Adrenal gland (tissue), 12 donors: ENCODE data around the gene KANSL2. TPM values are rescaled to one million over a fixed set of nuclear protein-coding genes. Genes with fewer than 3 reads are reported as not detected.
"Not testable (repeated sequence)": the region's sequence is repeated elsewhere in the genome, so short reads cannot be mapped to it uniquely, and the experiment has no call there.

Experiments
- DNase-seq, 7 donors: peaks; one replicate each; pipeline ENCODE4 v3.0.0-alpha.2; 2019 to 2020
- H3K27ac ChIP-seq, 5 donors: fragments of 200-600 bp; sonication (generic) in 4 of 5; 1 replicate in 3 of 5; 2 replicates in 2 of 5; pipeline versions ENCODE4 v1.5.1 to v1.8.0; 2016 to 2020; ENCODE audit warnings: mild to moderate bottlenecking in 1 of 5
- H3K27me3 ChIP-seq: fragments of 200-600 bp; 2 replicates; pipeline ENCODE4 v1.8.0; 2021
- H3K36me3 ChIP-seq, 2 donors: fragments of 200-600 bp; replicated peaks in 1 of 2; 1 replicate in 1 of 2; 2 replicates in 1 of 2; pipeline versions ENCODE4 v1.5.1 to v1.8.0; 2018 to 2022
- H3K4me1 ChIP-seq, 2 donors: fragments of 200-600 bp; replicated peaks in 1 of 2; 1 replicate in 1 of 2; 2 replicates in 1 of 2; pipeline versions ENCODE4 v1.5.1 to v1.8.0; 2018 to 2021
- H3K4me3 ChIP-seq, 4 donors: fragments of 200-600 bp; sonication (generic) in 3 of 4; one replicate each; pipeline ENCODE4 v1.5.1; 2016 to 2018
- H3K9me3 ChIP-seq, 3 donors: fragments of 200-600 bp; sonication (generic) in 1 of 3; replicated peaks in 1 of 3; 1 replicate in 2 of 3; 2 replicates in 1 of 3; pipeline versions ENCODE4 v1.5.1 to v1.8.0; 2016 to 2021
- POLR2A ChIP-seq, 2 donors: fragments of 450-650 bp; IDR thresholded peaks; one replicate each; pipeline ENCODE4 v1.6.1; 2017; ENCODE audit warnings: antibody characterized with exemption in 2 of 2, mild to moderate bottlenecking in 2 of 2, moderate library complexity in 1 of 2
- WGBS, 4 donors: extraction: QIAGEN DNeasy Blood & Tissue Kit in 2 of 4; methylation state at CpG; one replicate each; pipeline versions ENCODE4 v1.1.5 to v1.1.7; 2013 to 2017; 5-methylcytosine and 5-hydroxymethylcytosine counted together
- intact Hi-C, 2 donors: fragments of 100-400 bp; cut with DNase I; formaldehyde crosslinking; loops; one replicate each; pipeline versions ENCODE4 v1.14.1 to v1.15.0; 2022 to 2023
- polyA plus RNA-seq, 3 donors: library from polyadenylated mRNA; stranded (reverse); fragments of 200-250 nt in 2 of 3; fragments of 350-450 nt in 1 of 3; fragmentation: Illumina TruSeq in 1 of 3; extraction: RNeasy Lipid Tissue Mini Kit (QIAGEN cat#74804) in 1 of 3; gene quantifications; one replicate each; pipeline ENCODE4 v1.2.3, GENCODE V29; 2013 to 2014
- total RNA-seq, 9 donors: library from RNA; depleted of rRNA in 4 of 9; stranded (reverse); fragments of >200 nt in 4 of 9; fragments of 120-200 nt in 1 of 9; fragmentation: NEBNext Ultra II Directional in 1 of 9; extraction: Animal tissue kit (Norgen Biotek cat#: 25700) in 1 of 9; gene quantifications; one replicate each; pipeline versions ENCODE4 v1.1.0 to v1.2.4, GENCODE V29; 2013 to 2023
- TF ChIP-seq, protein P1 (sequence below), 6 experiments: fragments of 450-650 bp in 4 of 6; fragments of 200-600 bp in 2 of 6; sonication (generic) in 1 of 6; IDR thresholded peaks; 1 replicate in 5 of 6; 2 replicates in 1 of 6; pipeline versions ENCODE4 v1.5.1 to v1.8.0; 2016 to 2021; ENCODE audit warnings: antibody characterized with exemption in 6 of 6, mild to moderate bottlenecking in 2 of 6, moderate library complexity in 1 of 6
- donor health status: healthy with polysubstance abuse.
- donor health status: Bipolar disorder and iron deficiency.
- donor health status: DM: yes; HTN: yes; CAD: no.
- donor health status: DM: no; HTN: no; CAD: no.
- donor health status: DM: no; HTN: no; CAD: no.
- donor health status: DM: yes; HTN: yes; CAD: no.

The KANSL2 gene
- total and polyA plus RNA-seq, 12 donors = 21.3 to 67.6 (median 26.9) TPM

GRCh38 chr12:48717252-48717695, 35.2 kb upstream of the KANSL2 start:
- Histone ChIP-seq H3K27ac (peak overlapping the region; percentile 66 to 97 (median 95)), H3K4me1 (peaks cover 14 to 32% of the 10 kb centered on the region in 2 donors), H3K9me3 (no peaks in the 10 kb centered on the region), H3K36me3 (peaks cover 0 to 17% of the 10 kb centered on the region in 2 donors), H3K4me3 (peak overlapping the region; percentile 16 to 69 (median 64)), H3K27me3 (no peaks in the 10 kb centered on the region)
- DNase-seq = no peak
- intact Hi-C loops = no loop called here
- TF ChIP-seq, protein P1, sequence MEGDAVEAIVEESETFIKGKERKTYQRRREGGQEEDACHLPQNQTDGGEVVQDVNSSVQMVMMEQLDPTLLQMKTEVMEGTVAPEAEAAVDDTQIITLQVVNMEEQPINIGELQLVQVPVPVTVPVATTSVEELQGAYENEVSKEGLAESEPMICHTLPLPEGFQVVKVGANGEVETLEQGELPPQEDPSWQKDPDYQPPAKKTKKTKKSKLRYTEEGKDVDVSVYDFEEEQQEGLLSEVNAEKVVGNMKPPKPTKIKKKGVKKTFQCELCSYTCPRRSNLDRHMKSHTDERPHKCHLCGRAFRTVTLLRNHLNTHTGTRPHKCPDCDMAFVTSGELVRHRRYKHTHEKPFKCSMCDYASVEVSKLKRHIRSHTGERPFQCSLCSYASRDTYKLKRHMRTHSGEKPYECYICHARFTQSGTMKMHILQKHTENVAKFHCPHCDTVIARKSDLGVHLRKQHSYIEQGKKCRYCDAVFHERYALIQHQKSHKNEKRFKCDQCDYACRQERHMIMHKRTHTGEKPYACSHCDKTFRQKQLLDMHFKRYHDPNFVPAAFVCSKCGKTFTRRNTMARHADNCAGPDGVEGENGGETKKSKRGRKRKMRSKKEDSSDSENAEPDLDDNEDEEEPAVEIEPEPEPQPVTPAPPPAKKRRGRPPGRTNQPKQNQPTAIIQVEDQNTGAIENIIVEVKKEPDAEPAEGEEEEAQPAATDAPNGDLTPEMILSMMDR (IDR thresholded peaks at IDR 0.05) = no peak
- no peak for TF ChIP-seq POLR2A (IDR thresholded peaks at IDR 0.05)
- 8 to 14% (median 13%) methylated on average over 21 of the region's 21 CpGs for WGBS, 4 donors

- TF ChIP-seq POLR2A (IDR thresholded peaks at IDR 0.05) = peak; percentile 84
- TF ChIP-seq, protein P1 (IDR thresholded peaks at IDR 0.05) = peak in 5 of 6 experiments; percentile 30 to 63 (median 47)
- intact Hi-C loops = no loop called here
- peak; percentile 98 to 100 (median 99) for DNase-seq
- peak within 1 kb of the TSS; percentile 20 to 69 (median 66) for H3K4me3 ChIP-seq
- H3K27ac ChIP-seq = peak within 1 kb of the TSS; percentile 73 to 97 (median 95)
- 0 to 1% (median 0%) methylated on average over 29 to 61 of the region's 61 CpGs for WGBS, 4 donors
- H3K9me3 ChIP-seq = no peaks in the 10 kb centered on the region
- H3K27me3 ChIP-seq = no peaks in the 10 kb centered on the region
- H3K4me1 ChIP-seq = peaks cover 14 to 32% of the 10 kb centered on the region in 2 donors
- H3K36me3 ChIP-seq = peaks cover 0 to 22% of the 10 kb centered on the region in 2 donors
Measured at GRCh38 chr12:48716493-48717251, 34.6 kb upstream of the KANSL2 start, which contains the start of gene CCNT1. TSS of gene CCNT1 (minus strand) at chr12:48716707. CDS start at chr12:48716675, 32 bp downstream.

- peaks cover 14 to 32% of the 10 kb centered on the region in 2 donors for H3K4me1 ChIP-seq
- TF ChIP-seq, protein P1 (IDR thresholded peaks at IDR 0.05) = no peak
- no peak for TF ChIP-seq POLR2A (IDR thresholded peaks at IDR 0.05)
- 0 to 1% (median 0%) methylated on average over 8 to 17 of the region's 17 CpGs for WGBS, 4 donors
Measured at GRCh38 chr12:48716168-48716492, 34.1 kb upstream of the KANSL2 start.

DNA sequence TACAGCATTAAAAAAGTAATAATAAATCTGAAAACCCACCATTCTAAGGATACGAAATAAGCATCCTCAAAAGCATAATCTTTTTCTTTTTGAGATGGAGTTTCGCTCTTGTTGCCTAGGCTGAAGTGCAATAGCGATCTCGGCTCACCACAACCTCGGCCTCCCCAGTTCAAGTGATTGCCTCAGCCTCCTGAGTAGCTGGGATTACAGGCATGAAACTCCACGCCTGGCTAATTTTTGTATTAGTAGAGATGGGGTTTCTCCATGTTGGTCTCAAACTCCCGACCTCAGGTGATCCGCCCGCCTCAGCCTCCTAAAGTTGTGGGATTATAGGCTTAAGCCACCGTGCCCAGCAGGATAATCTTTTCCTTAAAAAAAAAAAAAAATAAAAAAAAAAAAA, 30.2 kb upstream of the KANSL2 start:
- no peak overlapping the region for H3K27ac ChIP-seq
- no peak for DNase-seq
- intact Hi-C loops = no loop called here
- no peak overlapping the region for H3K4me3 ChIP-seq
- WGBS, 4 donors = 96 to 97% (median 97%) methylated on average over 10 of the region's 10 CpGs
- peaks cover 0 to 50% of the 10 kb centered on the region in 2 donors for H3K36me3 ChIP-seq
- H3K9me3 ChIP-seq = no peaks in the 10 kb centered on the region
- no peak for TF ChIP-seq POLR2A (IDR thresholded peaks at IDR 0.05)
- TF ChIP-seq, protein P1 (IDR thresholded peaks at IDR 0.05) = no peak
- H3K27me3 ChIP-seq = no peaks in the 10 kb centered on the region
- peaks cover 14 to 47% of the 10 kb centered on the region in 2 donors for H3K4me1 ChIP-seq

More at GRCh38 chr12:48716168-48716492, 34.1 kb upstream of the KANSL2 start:
- H3K27ac ChIP-seq = peak overlapping the region; percentile 73 to 97 (median 95)
- peaks cover 0 to 28% of the 10 kb centered on the region in 2 donors for H3K36me3 ChIP-seq
- H3K9me3 ChIP-seq = no peaks in the 10 kb centered on the region
- intact Hi-C loops = no loop called here
- no peaks in the 10 kb centered on the region for H3K27me3 ChIP-seq
- H3K4me3 ChIP-seq = peak overlapping the region; percentile 20 to 69 (median 66)
- no peak for DNase-seq

- intact Hi-C loops, H3K4me3 ChIP-seq, H3K4me1 ChIP-seq, H3K27me3 ChIP-seq, H3K27ac ChIP-seq, H3K9me3 ChIP-seq, DNase-seq: not testable (repeated sequence)
- H3K36me3 ChIP-seq = peaks cover 0 to 74% of the 10 kb centered on the region in 2 donors
- WGBS, 4 donors = 96 to 99% (median 97%) methylated on average over 7 of the region's 7 CpGs
Measured at GRCh38 chr12:48698822-48699221, 16.8 kb upstream of the KANSL2 start.
